Measurements from ENCODE around the gene ZFHX3. TPM values are rescaled to one million over a fixed set of nuclear protein-coding genes. Genes with fewer than 3 reads are reported as not detected.
"Not testable (repeated sequence)": the region's sequence is repeated elsewhere in the genome, so short reads cannot be mapped to it uniquely, and the experiment has no call there.

The ZFHX3 gene
- total RNA-seq, 2 experiments from 2014 or later = 2.5 to 2.9 TPM

DNA sequence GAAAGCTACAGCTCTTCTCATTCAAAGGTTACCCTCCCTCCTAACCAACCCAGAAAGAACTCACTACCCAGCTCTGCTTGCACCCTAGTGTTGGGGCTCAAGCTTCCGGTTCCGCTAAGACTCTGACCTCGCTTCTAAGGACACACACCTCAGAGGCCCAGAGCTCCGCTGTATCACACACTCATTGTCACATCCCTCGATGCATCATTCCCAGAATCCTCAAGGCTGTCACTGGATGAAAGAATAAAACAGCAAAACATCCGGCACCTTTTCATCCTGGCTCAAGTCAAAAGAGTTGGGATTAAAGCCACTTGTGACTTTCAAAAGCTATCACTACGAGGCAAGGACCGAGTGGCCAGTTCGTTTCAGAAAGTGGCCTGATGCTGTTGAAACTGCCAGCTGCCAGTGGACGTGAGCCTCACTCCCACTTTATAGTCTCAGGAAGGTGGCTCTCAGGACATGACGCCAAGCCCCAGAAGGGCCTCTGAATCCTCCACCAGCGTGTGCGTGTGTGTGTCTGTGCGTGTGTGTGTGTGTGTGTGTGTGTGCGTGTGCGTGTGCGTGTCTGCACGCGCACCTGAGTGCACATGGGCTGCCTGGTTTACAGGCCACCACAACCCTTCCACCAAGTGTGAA, 29.0 kb downstream of the ZFHX3 start:
- H3K4me1 Mint-ChIP-seq (ENCODE audit: low read depth) = no peaks in the 10 kb centered on the region

DNA sequence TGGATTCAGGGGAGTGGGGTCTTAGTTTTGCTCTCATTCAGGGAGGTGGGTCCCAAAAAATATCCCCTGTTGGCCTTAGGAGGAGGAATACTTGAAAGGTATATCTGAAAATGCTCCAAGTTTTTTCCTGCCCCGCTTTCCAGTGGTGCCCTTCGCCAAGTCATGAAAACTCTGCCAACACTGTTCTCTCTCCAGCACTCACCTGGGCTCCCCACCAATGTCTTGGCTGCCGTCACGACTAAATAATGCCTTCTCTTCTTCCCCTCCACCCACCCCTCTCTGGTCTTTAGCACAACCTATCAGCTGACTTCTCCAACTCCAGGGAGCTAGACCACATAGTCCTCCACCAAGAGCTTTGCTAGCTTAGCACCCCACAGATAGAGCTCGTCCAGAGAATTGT, 30.6 kb downstream of the ZFHX3 start:
- no peak for ATAC-seq
- H3K27ac Mint-ChIP-seq = no peak overlapping the region
- H3K4me3 Mint-ChIP-seq = no peak overlapping the region
- H3K9me3 Mint-ChIP-seq (ENCODE audit: insufficient read depth) = no peaks in the 10 kb centered on the region
- DNase-seq = no peak
- CTCF ChIA-PET = no interaction called here
- no peaks in the 10 kb centered on the region for H3K36me3 Mint-ChIP-seq (ENCODE audit: low read depth)
- POLR2A ChIA-PET = no interaction called here
- H3K27me3 Mint-ChIP-seq (ENCODE audit: low read depth) = no peaks in the 10 kb centered on the region
- no peaks in the 10 kb centered on the region for H3K4me1 Mint-ChIP-seq (ENCODE audit: low read depth)

More for the DNA sequence above, 29.0 kb downstream of the ZFHX3 start:
- no peak overlapping the region for H3K27ac Mint-ChIP-seq
- ChIA-PET CTCF (no interaction called here), POLR2A (no interaction called here)
- H3K27me3 Mint-ChIP-seq (ENCODE audit: low read depth) = no peaks in the 10 kb centered on the region
- no peak for ATAC-seq
- H3K9me3 Mint-ChIP-seq (ENCODE audit: insufficient read depth) = no peaks in the 10 kb centered on the region
- no peak for DNase-seq
- H3K36me3 Mint-ChIP-seq (ENCODE audit: low read depth) = no peaks in the 10 kb centered on the region
- H3K4me3 Mint-ChIP-seq = no peak overlapping the region

DNA sequence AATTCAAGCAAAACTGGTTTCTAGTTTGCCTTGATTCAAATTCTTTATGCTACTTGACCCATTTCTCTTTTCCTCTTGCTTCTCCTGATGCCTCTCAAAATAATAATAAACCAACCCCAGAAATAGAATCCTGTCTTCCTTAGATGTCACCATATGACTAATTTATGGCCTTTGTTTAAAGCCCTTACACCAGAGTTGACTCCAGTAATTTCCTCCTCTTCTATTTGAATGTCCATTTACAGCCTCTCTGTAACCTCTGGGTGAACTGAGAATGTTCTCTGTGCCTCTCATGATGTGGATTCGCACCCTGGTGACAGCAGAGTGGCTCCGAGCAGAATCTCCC, 31.5 kb downstream of the ZFHX3 start:
- CTCF ChIA-PET = no interaction called here
- ATAC-seq (no peak), DNase-seq (no peak)
- Mint-ChIP-seq H3K36me3 (ENCODE audit: low read depth) (no peaks in the 10 kb centered on the region), H3K27ac (no peak overlapping the region), H3K9me3 (ENCODE audit: insufficient read depth) (no peaks in the 10 kb centered on the region), H3K27me3 (ENCODE audit: low read depth) (no peaks in the 10 kb centered on the region), H3K4me3 (no peak overlapping the region), H3K4me1 (ENCODE audit: low read depth) (no peaks in the 10 kb centered on the region)
- POLR2A ChIA-PET = no interaction called here

DNA sequence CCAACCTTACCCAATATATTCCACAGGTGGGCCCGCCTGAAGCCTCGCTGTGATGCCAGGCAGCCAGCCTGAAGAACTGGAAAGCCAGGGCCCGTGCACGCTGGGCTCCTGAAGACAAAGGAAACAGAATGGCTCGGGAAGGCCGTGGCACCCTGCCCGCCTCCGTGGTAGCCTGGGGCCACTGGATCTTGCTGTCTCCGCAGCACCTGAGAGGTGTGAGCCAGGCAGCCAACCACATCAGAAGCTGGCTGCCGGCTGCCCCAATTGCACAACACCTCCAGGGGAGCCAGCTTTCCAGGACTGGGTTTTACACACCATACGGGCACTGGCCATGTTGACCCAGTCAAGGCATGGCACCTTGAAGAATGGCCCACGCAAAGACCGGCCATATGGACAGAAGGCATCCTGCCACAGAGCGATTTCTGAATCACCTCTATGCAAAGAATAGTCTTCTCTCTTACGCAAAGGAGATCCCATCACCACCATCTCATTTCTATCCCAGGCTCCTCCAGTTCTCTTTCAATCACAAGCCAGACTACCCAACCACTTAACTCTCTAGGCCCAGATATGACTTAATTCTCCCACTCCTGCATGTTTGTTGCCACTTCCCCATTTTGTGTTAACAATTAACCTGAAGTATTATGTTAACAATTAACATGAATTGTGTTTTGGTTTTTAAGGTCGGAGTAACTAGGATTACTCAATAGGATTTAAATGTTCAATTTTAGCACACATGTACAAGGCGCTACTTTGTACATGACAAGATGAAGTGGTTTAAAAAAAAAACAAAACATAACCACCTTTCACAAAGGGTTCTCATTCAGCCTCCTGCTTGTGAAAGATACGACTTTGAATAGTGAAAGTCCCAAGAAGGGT, 32.1 kb downstream of the ZFHX3 start:
- Mint-ChIP-seq H3K4me3 (no peak overlapping the region), H3K9me3 (ENCODE audit: insufficient read depth) (no peaks in the 10 kb centered on the region), H3K4me1 (ENCODE audit: low read depth) (no peaks in the 10 kb centered on the region), H3K27me3 (ENCODE audit: low read depth) (no peaks in the 10 kb centered on the region), H3K36me3 (ENCODE audit: low read depth) (no peaks in the 10 kb centered on the region), H3K27ac (no peak overlapping the region)
- CTCF ChIA-PET = no interaction called here
- DNase-seq (no peak), ATAC-seq (no peak)
- POLR2A ChIA-PET = no interaction called here

DNA sequence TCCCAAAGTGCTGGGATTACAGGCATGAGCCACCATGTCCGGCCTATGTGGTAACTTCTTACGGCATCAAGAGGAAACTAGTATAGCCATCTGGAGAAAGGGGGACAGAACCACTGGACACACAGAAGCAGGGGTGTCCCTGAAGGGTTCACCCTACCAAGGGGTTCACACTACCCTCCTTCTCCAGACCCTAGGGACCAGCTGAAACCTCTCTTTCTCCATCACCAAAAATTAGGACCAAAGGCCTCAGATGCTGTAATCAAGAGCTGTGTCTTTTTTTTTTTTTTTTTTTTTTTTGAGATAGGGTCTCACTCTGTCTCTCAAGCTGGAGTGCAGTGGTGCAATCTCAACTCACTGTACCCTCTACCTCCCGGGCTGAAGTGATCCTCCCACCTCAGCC, 33.2 kb downstream of the ZFHX3 start:
- H3K4me3 Mint-ChIP-seq = no peak overlapping the region
- H3K4me1 Mint-ChIP-seq (ENCODE audit: low read depth) = no peaks in the 10 kb centered on the region
- DNase-seq = no peak
- H3K9me3 Mint-ChIP-seq (ENCODE audit: insufficient read depth) = no peaks in the 10 kb centered on the region
- H3K36me3 Mint-ChIP-seq (ENCODE audit: low read depth) = no peaks in the 10 kb centered on the region
- no peak overlapping the region for H3K27ac Mint-ChIP-seq
- ATAC-seq = no peak
- no peaks in the 10 kb centered on the region for H3K27me3 Mint-ChIP-seq (ENCODE audit: low read depth)
- ChIA-PET CTCF (no interaction called here), POLR2A (no interaction called here)

DNA sequence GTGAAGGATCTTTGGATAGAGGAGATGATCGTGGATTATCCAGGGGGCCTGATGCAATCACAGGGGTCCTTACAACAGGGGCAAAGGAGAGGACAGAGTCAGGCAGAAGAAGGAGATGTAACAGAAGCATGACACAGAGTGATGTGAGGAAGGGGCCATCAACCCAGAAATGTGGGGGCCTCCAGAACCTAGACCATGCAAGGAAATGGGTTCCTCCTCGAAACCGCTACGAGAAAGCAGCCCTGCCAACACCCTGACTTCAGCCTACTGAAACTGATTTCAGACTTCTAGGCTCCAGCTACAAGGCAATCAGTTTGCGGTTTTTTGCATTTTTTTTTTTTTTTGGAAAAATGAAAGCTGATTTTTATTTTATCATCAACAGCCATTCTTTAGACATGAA, 34.0 kb downstream of the ZFHX3 start:
- DNase-seq (no peak), ATAC-seq (no peak)
- Mint-ChIP-seq H3K4me3 (no peak overlapping the region), H3K4me1 (ENCODE audit: low read depth) (no peaks in the 10 kb centered on the region), H3K9me3 (ENCODE audit: insufficient read depth) (no peaks in the 10 kb centered on the region), H3K27ac (no peak overlapping the region), H3K36me3 (ENCODE audit: low read depth) (no peaks in the 10 kb centered on the region), H3K27me3 (ENCODE audit: low read depth) (peaks cover 1% of the 10 kb centered on the region)
- POLR2A ChIA-PET = no interaction called here
- CTCF ChIA-PET = no interaction called here

DNA sequence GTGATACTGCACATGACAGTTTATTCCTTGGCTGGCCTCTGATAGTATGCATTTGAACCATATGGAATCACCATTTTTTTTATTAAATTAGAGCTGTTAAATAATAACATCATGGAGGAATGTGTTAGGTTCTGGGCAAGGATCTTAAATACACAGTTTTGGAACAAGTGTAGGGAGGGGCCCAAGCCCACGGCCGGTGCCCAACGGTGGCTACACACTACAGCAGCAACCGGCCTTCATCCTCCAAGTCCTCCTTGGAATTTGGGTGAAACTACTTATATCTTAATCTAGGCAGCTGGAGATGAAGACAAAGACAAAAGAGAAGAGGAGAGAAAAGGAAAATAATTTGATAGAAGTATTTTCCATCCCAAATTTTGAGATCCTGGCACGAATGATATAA, 35.6 kb downstream of the ZFHX3 start:
- ATAC-seq (no peak), DNase-seq (no peak)
- H3K27ac Mint-ChIP-seq = no peak overlapping the region
- no peaks in the 10 kb centered on the region for H3K9me3 Mint-ChIP-seq (ENCODE audit: insufficient read depth)
- no peaks in the 10 kb centered on the region for H3K4me1 Mint-ChIP-seq (ENCODE audit: low read depth)
- no peaks in the 10 kb centered on the region for H3K36me3 Mint-ChIP-seq (ENCODE audit: low read depth)
- ChIA-PET POLR2A (no interaction called here), CTCF (no interaction called here)
- H3K27me3 Mint-ChIP-seq (ENCODE audit: low read depth) = peaks cover 5% of the 10 kb centered on the region
- no peak overlapping the region for H3K4me3 Mint-ChIP-seq

DNA sequence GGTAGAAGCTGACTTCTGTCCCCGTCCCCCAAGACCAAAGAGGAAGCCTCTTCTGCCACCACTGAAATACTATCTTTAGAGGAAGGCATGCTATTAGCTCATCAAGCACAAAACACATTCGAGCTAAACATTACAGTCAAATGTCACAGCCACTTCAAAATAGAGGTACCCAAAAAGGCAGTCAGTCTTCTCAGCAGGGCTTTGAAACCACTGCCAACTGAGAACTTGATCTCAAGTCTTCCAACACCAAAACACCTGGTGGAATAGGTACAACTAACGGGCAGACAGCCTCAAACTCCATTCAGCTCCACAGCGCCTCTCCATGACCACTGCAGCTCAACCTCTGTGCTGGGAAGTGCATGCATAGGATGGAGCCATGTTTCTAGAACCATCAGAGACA, 36.0 kb downstream of the ZFHX3 start:
- no peak for DNase-seq
- POLR2A ChIA-PET = no interaction called here
- Mint-ChIP-seq H3K4me1 (ENCODE audit: low read depth) (no peaks in the 10 kb centered on the region), H3K36me3 (ENCODE audit: low read depth) (no peaks in the 10 kb centered on the region), H3K4me3 (no peak overlapping the region), H3K27ac (no peak overlapping the region), H3K9me3 (ENCODE audit: insufficient read depth) (no peaks in the 10 kb centered on the region), H3K27me3 (ENCODE audit: low read depth) (peaks cover 5% of the 10 kb centered on the region)
- CTCF ChIA-PET = no interaction called here
- ATAC-seq = no peak

DNA sequence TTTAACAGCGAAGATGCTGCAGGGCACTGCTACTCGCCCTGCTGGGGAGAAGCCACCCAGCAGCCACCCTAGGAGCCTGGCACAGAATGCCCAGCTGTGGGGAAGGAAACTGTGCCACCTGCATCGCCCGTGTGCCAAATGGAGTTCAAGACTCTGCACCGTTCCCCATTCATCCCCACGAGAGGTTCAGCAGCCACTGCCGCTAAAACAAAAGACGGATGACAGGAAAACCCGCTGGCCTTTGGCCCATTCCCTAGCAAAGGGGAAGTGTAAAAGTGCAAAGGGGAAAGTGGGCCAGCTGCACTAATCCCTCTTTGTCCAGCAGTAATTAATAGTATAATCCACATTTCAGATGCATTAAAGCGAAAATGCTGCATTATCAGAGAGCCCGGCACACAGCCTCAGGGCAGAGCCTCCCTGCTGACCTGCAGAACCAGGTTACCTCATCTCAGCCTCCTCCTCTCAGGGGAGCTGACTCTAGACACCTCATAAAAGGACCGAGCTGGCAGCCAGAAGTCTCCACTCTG, 37.7 kb downstream of the ZFHX3 start:
- POLR2A ChIA-PET = no interaction called here
- H3K4me1 Mint-ChIP-seq (ENCODE audit: low read depth) = no peaks in the 10 kb centered on the region
- no peaks in the 10 kb centered on the region for H3K9me3 Mint-ChIP-seq (ENCODE audit: insufficient read depth)
- CTCF ChIA-PET = no interaction called here
- no peaks in the 10 kb centered on the region for H3K36me3 Mint-ChIP-seq (ENCODE audit: low read depth)
- DNase-seq = no peak
- ATAC-seq = no peak
- no peak overlapping the region for H3K27ac Mint-ChIP-seq
- H3K4me3 Mint-ChIP-seq = no peak overlapping the region
- H3K27me3 Mint-ChIP-seq (ENCODE audit: low read depth) = peaks cover 5% of the 10 kb centered on the region

DNA sequence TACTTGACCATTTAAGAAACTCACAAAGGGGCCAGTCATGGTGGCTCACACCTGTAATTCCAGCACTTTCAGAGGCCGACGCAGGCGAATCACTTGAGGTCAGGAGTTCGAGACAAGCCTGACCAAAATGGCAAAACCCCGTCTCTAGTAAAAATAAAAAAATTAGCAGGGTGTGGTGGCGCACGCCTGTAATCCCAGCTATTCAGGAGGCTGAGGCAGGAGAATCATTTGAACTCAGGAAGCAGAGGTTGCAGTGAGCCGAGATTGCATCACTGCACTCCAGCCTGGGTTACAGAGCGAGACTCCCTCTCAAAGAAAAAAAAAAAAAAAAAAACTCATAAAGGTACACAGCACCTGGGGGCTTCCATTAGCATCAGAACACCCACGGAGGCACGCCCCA, 38.2 kb downstream of the ZFHX3 start:
- H3K36me3 Mint-ChIP-seq (ENCODE audit: low read depth); H3K27me3 Mint-ChIP-seq (ENCODE audit: low read depth); DNase-seq; H3K27ac Mint-ChIP-seq; H3K4me3 Mint-ChIP-seq; H3K9me3 Mint-ChIP-seq (ENCODE audit: insufficient read depth); POLR2A ChIA-PET; ATAC-seq; CTCF ChIA-PET; H3K4me1 Mint-ChIP-seq (ENCODE audit: low read depth): not testable (repeated sequence)

DNA sequence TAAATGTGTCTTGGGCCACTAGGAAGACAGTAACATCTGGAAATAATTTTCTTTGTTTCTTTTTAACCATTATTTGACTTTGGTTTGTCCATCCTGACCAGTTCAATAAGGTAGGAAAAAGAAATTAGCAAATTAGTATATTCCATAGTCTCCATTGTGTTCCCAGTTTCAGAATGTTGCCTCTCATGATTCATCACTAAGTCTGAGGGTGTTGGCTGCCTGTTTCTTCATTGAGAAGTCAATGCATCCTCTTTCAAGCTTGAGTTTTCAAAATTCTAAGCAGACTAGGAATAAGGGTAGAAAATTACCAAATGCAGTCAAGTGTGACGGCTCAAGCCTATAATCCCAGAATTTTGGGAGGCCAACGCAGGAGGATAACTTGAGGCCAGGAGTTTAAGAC, 41.9 kb downstream of the ZFHX3 start:
- Mint-ChIP-seq H3K4me3 (no peak overlapping the region), H3K4me1 (ENCODE audit: low read depth) (no peaks in the 10 kb centered on the region), H3K27me3 (ENCODE audit: low read depth) (peaks cover 9% of the 10 kb centered on the region), H3K9me3 (ENCODE audit: insufficient read depth) (no peaks in the 10 kb centered on the region), H3K36me3 (ENCODE audit: low read depth) (no peaks in the 10 kb centered on the region), H3K27ac (no peak overlapping the region)
- ATAC-seq (no peak), DNase-seq (no peak)
- CTCF ChIA-PET = interaction anchor here (1.0 kb wide), 1 partner anchor 11 kb away, joined by 3 read pairs; no protein-coding TSS in a partner anchor
- POLR2A ChIA-PET = no interaction called here

DNA sequence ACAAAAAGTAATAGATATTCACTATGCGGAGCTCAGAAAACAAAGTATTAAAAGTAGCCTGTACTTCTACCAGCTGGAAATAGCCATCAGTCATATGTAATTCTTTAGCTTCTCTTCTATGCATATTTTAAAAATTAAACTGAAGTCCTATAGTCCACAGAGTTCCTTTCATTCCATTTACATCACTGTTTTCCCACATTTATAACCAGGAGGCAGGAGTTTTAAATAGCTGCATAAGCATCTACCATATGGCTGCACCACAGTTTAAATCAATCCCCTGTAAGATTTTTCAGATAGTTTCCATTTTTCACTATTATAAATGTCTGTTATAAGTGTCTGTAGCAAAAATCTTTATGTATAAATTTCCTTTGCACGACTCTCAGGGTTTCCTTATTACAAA, 45.1 kb downstream of the ZFHX3 start:
- H3K4me1 Mint-ChIP-seq (ENCODE audit: low read depth) = no peaks in the 10 kb centered on the region
- ATAC-seq (no peak), DNase-seq (no peak)
- H3K36me3 Mint-ChIP-seq (ENCODE audit: low read depth) = peaks cover 2% of the 10 kb centered on the region
- ChIA-PET POLR2A (no interaction called here), CTCF (no interaction called here)
- no peak overlapping the region for H3K4me3 Mint-ChIP-seq
- no peaks in the 10 kb centered on the region for H3K9me3 Mint-ChIP-seq (ENCODE audit: insufficient read depth)
- H3K27ac Mint-ChIP-seq = no peak overlapping the region
- peaks cover 6% of the 10 kb centered on the region for H3K27me3 Mint-ChIP-seq (ENCODE audit: low read depth)

Measured in activated CD8-positive, alpha-beta T cell treated with anti-CD3 and anti-CD28 coated beads, Interleukin-2, amount 10 ng/mL, durations not matched to agents 7 days and 5 days (primary cell).